ENCODE measurements around the gene TMEM252. TPM values are rescaled to one million over a fixed set of nuclear protein-coding genes. Genes with fewer than 3 reads are reported as not detected.

TMEM252 gene
- total RNA-seq, 2 donors from 2014 or later = not detected

GRCh38 chr9:68541568-68541967, 885 bp upstream of the TMEM252 start:
- Histone ChIP-seq H3K4me1 (no peaks in the 10 kb centered on the region), H3K9me3 (no peaks in the 10 kb centered on the region), H3K36me3 (replicated peaks in 1 of 2; ENCODE audit: insufficient read depth in 1 of 2, low read depth in 2 of 2) (no peaks in the 10 kb centered on the region), H3K27ac (no peak overlapping the region), H3K4me3 (no peak overlapping the region), H3K27me3 (no peaks in the 10 kb centered on the region)
- ATAC-seq = no peak
- DNase-seq = no peak
- TF ChIP-seq POLR2A (IDR thresholded peaks at IDR 0.05) = no peak
- no peak for TF ChIP-seq CTCF (IDR thresholded peaks at IDR 0.05)
- 40 to 41% methylated on average over 2 of the region's 2 CpGs for WGBS, 2 donors
- intact Hi-C loops (cut with DNase I) = no loop called here

GRCh38 chr9:68538200-68538599, 2.5 kb downstream of the TMEM252 start:
- Histone ChIP-seq H3K36me3 (replicated peaks in 1 of 2; ENCODE audit: insufficient read depth in 1 of 2, low read depth in 2 of 2) (no peaks in the 10 kb centered on the region), H3K27ac (no peak overlapping the region), H3K27me3 (no peaks in the 10 kb centered on the region), H3K4me1 (no peaks in the 10 kb centered on the region), H3K9me3 (no peaks in the 10 kb centered on the region), H3K4me3 (no peak overlapping the region)
- no peak for DNase-seq
- no peak for ATAC-seq
- intact Hi-C loops (cut with DNase I) = no loop called here
- WGBS, 2 donors = 88 to 89% methylated on average over 3 of the region's 3 CpGs
- no peak for TF ChIP-seq CTCF (IDR thresholded peaks at IDR 0.05)

GRCh38 chr9:68537616-68537880, 3.1 kb downstream of the TMEM252 start:
- H3K9me3 ChIP-seq = no peaks in the 10 kb centered on the region
- no peak overlapping the region for H3K4me3 ChIP-seq
- no peaks in the 10 kb centered on the region for H3K27me3 ChIP-seq
- intact Hi-C loops (cut with DNase I) = no loop called here
- no peak overlapping the region for H3K27ac ChIP-seq
- no peaks in the 10 kb centered on the region for H3K4me1 ChIP-seq
- TF ChIP-seq POLR2A (IDR thresholded peaks at IDR 0.05) (no peak), CTCF (IDR thresholded peaks at IDR 0.05) (no peak)
- WGBS, 2 donors = 81 to 83% methylated on average over 1 of the region's 1 CpG
- ATAC-seq = no peak
- no peaks in the 10 kb centered on the region for H3K36me3 ChIP-seq (replicated peaks in 1 of 2; ENCODE audit: insufficient read depth in 1 of 2, low read depth in 2 of 2)
- no peak for DNase-seq

- Histone ChIP-seq H3K9me3 (no peaks in the 10 kb centered on the region), H3K4me1 (no peaks in the 10 kb centered on the region), H3K36me3 (replicated peaks in 1 of 2; ENCODE audit: insufficient read depth in 1 of 2, low read depth in 2 of 2) (no peaks in the 10 kb centered on the region), H3K27ac (no peak overlapping the region), H3K27me3 (no peaks in the 10 kb centered on the region), H3K4me3 (no peak overlapping the region)
- intact Hi-C loops (cut with DNase I) = no loop called here
- WGBS, 2 donors = 72 to 79% methylated on average over 10 of the region's 10 CpGs
- no peak for ATAC-seq
- no peak for DNase-seq
- no peak for TF ChIP-seq CTCF (IDR thresholded peaks at IDR 0.05)
Measured at GRCh38 chr9:68536876-68537615, 3.6 kb downstream of the TMEM252 start.

- no peak for TF ChIP-seq CTCF (IDR thresholded peaks at IDR 0.05)
- TF ChIP-seq POLR2A (IDR thresholded peaks at IDR 0.05) = no peak
- DNase-seq (no peak), ATAC-seq (no peak)
- Histone ChIP-seq H3K27ac (no peak overlapping the region), H3K4me3 (no peak overlapping the region), H3K36me3 (replicated peaks in 1 of 2; ENCODE audit: insufficient read depth in 1 of 2, low read depth in 2 of 2) (no peaks in the 10 kb centered on the region), H3K9me3 (no peaks in the 10 kb centered on the region), H3K27me3 (no peaks in the 10 kb centered on the region), H3K4me1 (no peaks in the 10 kb centered on the region)
- intact Hi-C loops (cut with DNase I) = no loop called here
- WGBS, 2 donors = 73 to 84% methylated on average over 3 of the region's 3 CpGs
Measured at GRCh38 chr9:68533678-68534077, 7.0 kb downstream of the TMEM252 start.
